ENCODE data around the gene ARL9. TPM values are rescaled to one million over a fixed set of nuclear protein-coding genes. Genes with fewer than 3 reads are reported as not detected.

Gene ARL9
- total and polyA plus RNA-seq, 9 of the 15 experiments (the other 6 are each of a cell fraction or from before 2014, with no cell fraction given), result 0.10 to 0.15 (median 0.11) TPM; not detected in 6

- TF ChIP-seq PCBP1 (IDR thresholded peaks at IDR 0.05; ENCODE audit: low read depth, low read length, poor library complexity, severe bottlenecking), result no peak
- TF ChIP-seq FOSL1 (tag; conservative IDR thresholded peaks at IDR 0.05), result peak; percentile 42
- no peak for TF ChIP-seq ETS1 (conservative IDR thresholded peaks at IDR 0.05; ENCODE audit: control insufficient read depth, low read depth, low read length)
- TF ChIP-seq CGGBP1 (CRISPR knock-in tag; IDR thresholded peaks at IDR 0.05), result no peak
- no peak for TF ChIP-seq SIRT6 (IDR thresholded peaks at IDR 0.05; ENCODE audit: low read depth, low read length)
- no peak for TF ChIP-seq ZKSCAN3 (CRISPR knock-in tag; IDR thresholded peaks at IDR 0.05)
- no peak for TF ChIP-seq SMAD3 (CRISPR knock-in tag; conservative IDR thresholded peaks at IDR 0.05)
- 0 out of 2 replicates have a peak, but pooled peaks have one; percentile 75 for TF ChIP-seq ZNF57 (CRISPR knock-in tag; IDR thresholded peaks at IDR 0.05)
- no peak for TF ChIP-seq E2F1 (CRISPR knock-in tag; IDR thresholded peaks at IDR 0.05)
- no peak for TF ChIP-seq L3MBTL2 (IDR thresholded peaks at IDR 0.05)
- no peak for TF ChIP-seq SIN3A (IDR thresholded peaks at IDR 0.05; ENCODE audit: borderline replicate concordance in 2 of 2, control insufficient read depth in 1 of 2, low read depth in 2 of 2, low read length in 2 of 2)
Measured at GRCh38 chr4:56512166-56512565, 6.6 kb downstream of the ARL9 start (continued).

Data from K562 (cell line).